ENCODE measurements around the gene SHISA3.

SHISA3 gene

DNA sequence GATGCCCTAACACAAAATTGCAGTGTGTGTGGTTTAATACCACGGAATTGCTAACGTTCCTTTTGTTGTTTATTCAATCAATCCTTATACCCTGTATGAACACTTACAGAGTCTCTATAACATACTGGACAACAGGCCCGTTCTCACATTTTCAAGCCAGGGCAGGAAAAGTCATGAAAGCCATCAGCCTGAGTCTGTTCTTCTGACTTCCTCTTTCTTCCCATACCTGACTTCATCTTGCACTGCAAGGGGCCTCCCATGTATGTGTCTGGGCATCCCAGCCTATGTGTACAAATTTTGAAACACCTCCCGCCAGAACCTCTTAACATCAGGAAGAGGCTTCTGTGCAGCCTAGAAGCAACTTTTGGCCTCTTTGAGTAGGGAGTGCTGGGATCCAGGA is 4.9 kb upstream of the SHISA3 start:
- H3K9me3 ChIP-seq (ENCODE audit: control insufficient read depth, insufficient read depth, low read length): no peaks in the 10 kb centered on the region

DNA sequence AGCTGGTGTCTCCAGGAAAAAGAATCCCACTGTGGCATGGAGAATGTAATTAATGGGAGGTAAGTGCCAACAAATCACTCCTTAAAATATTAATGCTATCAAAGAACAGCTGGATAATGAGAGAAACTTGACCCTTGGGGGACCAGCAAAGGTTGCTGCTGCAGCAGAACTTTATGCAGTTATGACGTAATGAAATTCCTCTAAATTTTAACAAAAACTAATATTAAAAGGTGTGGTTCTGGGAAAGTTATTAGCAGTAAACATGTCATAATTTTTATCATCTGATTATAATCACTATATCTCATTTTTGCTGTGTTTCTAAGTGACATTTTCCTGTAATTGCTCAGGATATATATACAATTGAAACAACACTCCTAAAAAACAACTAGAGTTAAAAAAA is 1.7 kb upstream of the SHISA3 start:
- Histone ChIP-seq H3K9me3 (ENCODE audit: control insufficient read depth, insufficient read depth, low read length) (no peaks in the 10 kb centered on the region), H3K4me1 (ENCODE audit: control insufficient read depth, insufficient read depth, low read length) (peaks cover 17% of the 10 kb centered on the region), H3K27me3 (ENCODE audit: control insufficient read depth, insufficient read depth, low read length) (peaks cover 64% of the 10 kb centered on the region), H3K36me3 (ENCODE audit: control insufficient read depth, insufficient read depth, low read length) (no peaks in the 10 kb centered on the region), H3K4me3 (ENCODE audit: low read depth, low read length) (no peak overlapping the region), H3K9ac (ENCODE audit: low read depth, low read length) (no peak overlapping the region)

More for the DNA sequence above, 4.9 kb upstream of the SHISA3 start:
- peaks cover 35% of the 10 kb centered on the region for H3K27me3 ChIP-seq (ENCODE audit: control insufficient read depth, insufficient read depth, low read length)
- H3K9ac ChIP-seq (ENCODE audit: low read depth, low read length): no peak overlapping the region
- H3K4me1 ChIP-seq (ENCODE audit: control insufficient read depth, insufficient read depth, low read length): peaks cover 14% of the 10 kb centered on the region
- H3K4me3 ChIP-seq (ENCODE audit: low read depth, low read length): no peak overlapping the region
- H3K36me3 ChIP-seq (ENCODE audit: control insufficient read depth, insufficient read depth, low read length): no peaks in the 10 kb centered on the region

GRCh38 chr4:42396361-42396751 is 932 bp upstream of the SHISA3 start:
- peak overlapping the region; percentile 30 for H3K4me3 ChIP-seq (ENCODE audit: low read depth, low read length)
- H3K9ac ChIP-seq (ENCODE audit: low read depth, low read length): no peak overlapping the region
- peaks cover 10% of the 10 kb centered on the region for H3K4me1 ChIP-seq (ENCODE audit: control insufficient read depth, insufficient read depth, low read length)
- H3K27me3 ChIP-seq (ENCODE audit: control insufficient read depth, insufficient read depth, low read length): peaks cover 72% of the 10 kb centered on the region
- H3K9me3 ChIP-seq (ENCODE audit: control insufficient read depth, insufficient read depth, low read length): no peaks in the 10 kb centered on the region
- H3K36me3 ChIP-seq (ENCODE audit: control insufficient read depth, insufficient read depth, low read length): no peaks in the 10 kb centered on the region

GRCh38 chr4:42397635-42398170 is 415 bp downstream of the SHISA3 start:
- H3K4me3 ChIP-seq (ENCODE audit: low read depth, low read length): peak overlapping the region; percentile 64
- no peaks in the 10 kb centered on the region for H3K36me3 ChIP-seq (ENCODE audit: control insufficient read depth, insufficient read depth, low read length)
- peaks cover 75% of the 10 kb centered on the region for H3K27me3 ChIP-seq (ENCODE audit: control insufficient read depth, insufficient read depth, low read length)
- no peak overlapping the region for H3K9ac ChIP-seq (ENCODE audit: low read depth, low read length)
- peaks cover 10% of the 10 kb centered on the region for H3K4me1 ChIP-seq (ENCODE audit: control insufficient read depth, insufficient read depth, low read length)
- no peaks in the 10 kb centered on the region for H3K9me3 ChIP-seq (ENCODE audit: control insufficient read depth, insufficient read depth, low read length)

GRCh38 chr4:42398171-42398870 is 1.0 kb downstream of the SHISA3 start:
- Histone ChIP-seq H3K36me3 (ENCODE audit: control insufficient read depth, insufficient read depth, low read length) (no peaks in the 10 kb centered on the region), H3K9me3 (ENCODE audit: control insufficient read depth, insufficient read depth, low read length) (no peaks in the 10 kb centered on the region), H3K9ac (ENCODE audit: low read depth, low read length) (no peak overlapping the region), H3K27me3 (ENCODE audit: control insufficient read depth, insufficient read depth, low read length) (peaks cover 75% of the 10 kb centered on the region), H3K4me1 (ENCODE audit: control insufficient read depth, insufficient read depth, low read length) (peaks cover 10% of the 10 kb centered on the region), H3K4me3 (ENCODE audit: low read depth, low read length) (peak overlapping the region; percentile 64)

- H3K36me3 ChIP-seq (ENCODE audit: control insufficient read depth, insufficient read depth, low read length): no peaks in the 10 kb centered on the region
- peaks cover 71% of the 10 kb centered on the region for H3K27me3 ChIP-seq (ENCODE audit: control insufficient read depth, insufficient read depth, low read length)
- peak overlapping the region; percentile 64 for H3K4me3 ChIP-seq (ENCODE audit: low read depth, low read length)
- H3K4me1 ChIP-seq (ENCODE audit: control insufficient read depth, insufficient read depth, low read length): peaks cover 8% of the 10 kb centered on the region
- H3K9ac ChIP-seq (ENCODE audit: low read depth, low read length): no peak overlapping the region
- no peaks in the 10 kb centered on the region for H3K9me3 ChIP-seq (ENCODE audit: control insufficient read depth, insufficient read depth, low read length)
These were observed 1.6 kb downstream of the SHISA3 start for GRCh38 chr4:42398871-42399331.

DNA sequence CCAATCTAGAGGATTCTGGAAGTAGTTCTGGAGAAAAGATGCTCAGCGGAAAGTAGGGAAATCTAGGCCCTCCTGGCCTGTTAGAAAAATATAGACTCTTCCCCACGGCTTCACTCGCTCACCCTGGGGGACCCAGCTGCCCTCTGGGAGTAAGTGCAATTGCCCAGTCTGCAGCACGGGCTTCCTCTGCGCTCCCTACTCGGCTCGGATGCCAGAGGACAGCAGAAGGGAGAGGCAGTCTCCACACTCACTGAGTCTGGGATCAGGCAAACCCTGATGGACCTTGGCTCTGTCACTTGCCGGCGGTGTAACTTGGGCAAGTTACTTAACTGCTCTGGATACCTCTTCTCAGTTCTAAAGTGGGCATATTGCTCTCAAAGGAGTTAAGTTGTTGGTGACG is 2.1 kb downstream of the SHISA3 start:
- Histone ChIP-seq H3K9ac (ENCODE audit: low read depth, low read length) (no peak overlapping the region), H3K36me3 (ENCODE audit: control insufficient read depth, insufficient read depth, low read length) (no peaks in the 10 kb centered on the region), H3K4me3 (ENCODE audit: low read depth, low read length) (peak overlapping the region; percentile 64), H3K27me3 (ENCODE audit: control insufficient read depth, insufficient read depth, low read length) (peaks cover 71% of the 10 kb centered on the region), H3K4me1 (ENCODE audit: control insufficient read depth, insufficient read depth, low read length) (peaks cover 8% of the 10 kb centered on the region), H3K9me3 (ENCODE audit: control insufficient read depth, insufficient read depth, low read length) (no peaks in the 10 kb centered on the region)

GRCh38 chr4:42401171-42401570 is 3.9 kb downstream of the SHISA3 start:
- no peaks in the 10 kb centered on the region for H3K36me3 ChIP-seq (ENCODE audit: control insufficient read depth, insufficient read depth, low read length)
- no peaks in the 10 kb centered on the region for H3K9me3 ChIP-seq (ENCODE audit: control insufficient read depth, insufficient read depth, low read length)
- peaks cover 8% of the 10 kb centered on the region for H3K4me1 ChIP-seq (ENCODE audit: control insufficient read depth, insufficient read depth, low read length)
- peaks cover 54% of the 10 kb centered on the region for H3K27me3 ChIP-seq (ENCODE audit: control insufficient read depth, insufficient read depth, low read length)
- H3K4me3 ChIP-seq (ENCODE audit: low read depth, low read length): no peak overlapping the region
- no peak overlapping the region for H3K9ac ChIP-seq (ENCODE audit: low read depth, low read length)

GRCh38 chr4:42404001-42404400 is 6.7 kb downstream of the SHISA3 start:
- no peak overlapping the region for H3K4me3 ChIP-seq (ENCODE audit: low read depth, low read length)
- no peak overlapping the region for H3K9ac ChIP-seq (ENCODE audit: low read depth, low read length)
- H3K36me3 ChIP-seq (ENCODE audit: control insufficient read depth, insufficient read depth, low read length): no peaks in the 10 kb centered on the region
- no peaks in the 10 kb centered on the region for H3K9me3 ChIP-seq (ENCODE audit: control insufficient read depth, insufficient read depth, low read length)
- peaks cover 4% of the 10 kb centered on the region for H3K4me1 ChIP-seq (ENCODE audit: control insufficient read depth, insufficient read depth, low read length)
- H3K27me3 ChIP-seq (ENCODE audit: control insufficient read depth, insufficient read depth, low read length): peaks cover 31% of the 10 kb centered on the region

- Histone ChIP-seq H3K4me3 (ENCODE audit: low read depth, low read length) (no peak overlapping the region), H3K27me3 (ENCODE audit: control insufficient read depth, insufficient read depth, low read length) (peaks cover 3% of the 10 kb centered on the region), H3K4me1 (ENCODE audit: control insufficient read depth, insufficient read depth, low read length) (peaks cover 5% of the 10 kb centered on the region), H3K36me3 (ENCODE audit: control insufficient read depth, insufficient read depth, low read length) (no peaks in the 10 kb centered on the region), H3K9me3 (ENCODE audit: control insufficient read depth, insufficient read depth, low read length) (no peaks in the 10 kb centered on the region), H3K9ac (ENCODE audit: low read depth, low read length) (no peak overlapping the region)
These were observed 13.2 kb downstream of the SHISA3 start for GRCh38 chr4:42410446-42410845.

DNA sequence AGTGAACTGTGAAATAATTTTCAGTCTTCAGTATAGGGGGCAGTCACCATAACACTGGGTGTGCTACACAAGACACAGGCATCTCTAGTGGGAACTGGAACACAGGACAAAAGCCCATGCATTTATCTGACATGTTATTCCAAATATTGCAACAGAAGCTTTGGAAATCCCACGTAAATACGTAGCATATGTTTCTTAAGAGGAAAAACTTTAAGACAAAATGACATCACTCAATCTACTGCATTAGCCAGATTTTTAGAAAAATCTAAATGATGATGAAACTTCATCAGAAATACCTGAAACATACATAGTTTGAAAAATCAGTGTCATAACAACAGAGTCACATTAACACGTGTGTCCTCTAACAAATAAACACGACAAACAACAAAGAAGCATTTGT is 14.5 kb downstream of the SHISA3 start:
- H3K36me3 ChIP-seq (ENCODE audit: control insufficient read depth, insufficient read depth, low read length): no peaks in the 10 kb centered on the region
- no peak overlapping the region for H3K4me3 ChIP-seq (ENCODE audit: low read depth, low read length)
- no peaks in the 10 kb centered on the region for H3K9me3 ChIP-seq (ENCODE audit: control insufficient read depth, insufficient read depth, low read length)
- H3K27me3 ChIP-seq (ENCODE audit: control insufficient read depth, insufficient read depth, low read length): peaks cover 9% of the 10 kb centered on the region
- H3K9ac ChIP-seq (ENCODE audit: low read depth, low read length): no peak overlapping the region
- peaks cover 5% of the 10 kb centered on the region for H3K4me1 ChIP-seq (ENCODE audit: control insufficient read depth, insufficient read depth, low read length)

DNA sequence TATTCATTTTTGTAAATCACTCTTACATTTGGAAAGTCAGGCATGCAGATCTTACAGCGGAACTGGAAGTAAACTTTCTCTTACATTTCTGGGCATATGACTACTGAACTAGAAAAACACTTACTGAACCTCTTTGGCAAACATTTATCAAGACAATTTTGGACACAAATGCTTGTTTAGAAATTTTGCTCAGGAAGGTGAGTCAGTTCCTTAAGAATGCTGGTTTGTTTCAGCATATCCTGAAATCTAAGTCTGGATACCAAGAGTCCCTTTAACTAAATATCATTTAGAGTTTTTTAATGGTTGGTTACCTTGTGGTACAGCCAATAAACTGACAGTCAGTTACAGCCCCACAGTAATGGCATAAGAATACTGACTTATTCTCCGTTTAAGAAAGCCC is 15.0 kb downstream of the SHISA3 start:
- Histone ChIP-seq H3K9ac (ENCODE audit: low read depth, low read length) (no peak overlapping the region), H3K4me3 (ENCODE audit: low read depth, low read length) (no peak overlapping the region), H3K27me3 (ENCODE audit: control insufficient read depth, insufficient read depth, low read length) (peaks cover 14% of the 10 kb centered on the region), H3K36me3 (ENCODE audit: control insufficient read depth, insufficient read depth, low read length) (no peaks in the 10 kb centered on the region), H3K9me3 (ENCODE audit: control insufficient read depth, insufficient read depth, low read length) (no peaks in the 10 kb centered on the region), H3K4me1 (ENCODE audit: control insufficient read depth, insufficient read depth, low read length) (peaks cover 5% of the 10 kb centered on the region)
